GM12891 (cell line): ENCODE results near the gene NLRP9.

Experiments used
- PAX5 ChIP-seq: IDR thresholded peaks from 2 replicates; pipeline ENCODE4 v1.6.1; 2011; ENCODE audit warnings: low read length, moderate library complexity, mild to moderate bottlenecking; ENCODE audit not compliant: insufficient read depth, severe bottlenecking
- POLR2A ChIP-seq: IDR thresholded peaks from 2 replicates; pipeline ENCODE4 v1.6.1; 2011; ENCODE audit warnings: low read depth, low read length, control low read depth
- POLR2AphosphoS5 ChIP-seq: IDR thresholded peaks from 2 replicates; pipeline ENCODE4 v1.6.1; 2011; ENCODE audit warnings: low read depth, low read length, control low read depth
- POU2F2 ChIP-seq: IDR thresholded peaks from 2 replicates; pipeline ENCODE4 v1.6.1; 2011; ENCODE audit warnings: low read depth, mild to moderate bottlenecking, control low read depth, low read length, moderate library complexity
- SPI1 ChIP-seq: IDR thresholded peaks from 2 replicates; pipeline ENCODE4 v1.6.1; 2011; ENCODE audit warnings: low read depth, low read length, control low read depth
- TAF1 ChIP-seq: IDR thresholded peaks from 2 replicates; pipeline ENCODE4 v1.6.1; 2011; ENCODE audit warnings: low read depth, low read length, control low read depth

DNA sequence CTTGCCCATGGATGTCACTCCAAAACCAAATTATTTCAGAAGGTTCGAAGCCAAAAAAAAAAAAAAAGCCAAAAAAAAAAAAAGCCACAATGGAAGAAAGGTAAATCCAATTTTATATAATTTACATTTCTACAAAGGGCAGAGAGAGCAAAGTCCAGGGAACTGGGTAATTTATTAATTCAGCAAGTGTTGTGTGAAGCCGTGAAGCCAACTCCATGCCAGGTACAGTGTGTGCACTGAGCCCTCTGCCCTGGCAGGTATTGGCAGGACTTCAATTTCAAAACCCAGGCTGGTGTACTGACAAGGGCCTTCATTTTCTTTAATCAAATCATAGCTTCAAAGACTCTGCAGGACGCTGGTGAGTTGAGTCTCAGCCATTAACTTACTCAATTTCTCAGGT lies 15.2 kb upstream of the NLRP9 start:
- no peak for TF ChIP-seq POLR2A
- no peak for TF ChIP-seq POLR2AphosphoS5
- no peak for TF ChIP-seq SPI1
- no peak for TF ChIP-seq TAF1
- no peak for TF ChIP-seq PAX5
- no peak for TF ChIP-seq POU2F2
